Femur (tissue), 1 donor: ENCODE measurements around the gene GPX7.

Experiments
- DNase-seq: peaks from one replicate; pipeline ENCODE4 v3.0.0-alpha.2; 2017

The GPX7 gene

GRCh38 chr1:52588535-52588934 lies 13.6 kb upstream of the GPX7 start:
- DNase-seq = no peak

GRCh38 chr1:52590266-52590665 lies 11.9 kb upstream of the GPX7 start:
- no peak for DNase-seq

GRCh38 chr1:52592637-52593323 lies 9.4 kb upstream of the GPX7 start:
- DNase-seq = no peak

GRCh38 chr1:52593495-52593894 lies 8.7 kb upstream of the GPX7 start:
- DNase-seq = no peak

- no peak for DNase-seq
Measured at GRCh38 chr1:52595061-52595460, 7.1 kb upstream of the GPX7 start.

- DNase-seq = no peak
Measured at GRCh38 chr1:52597912-52598311, 4.3 kb upstream of the GPX7 start.

GRCh38 chr1:52598729-52599128 lies 3.4 kb upstream of the GPX7 start:
- DNase-seq = no peak

- DNase-seq = peak; percentile 30
Measured at GRCh38 chr1:52599236-52599635, 2.9 kb upstream of the GPX7 start.

GRCh38 chr1:52600533-52601179 lies 1.5 kb upstream of the GPX7 start:
- no peak for DNase-seq

- DNase-seq = no peak
Measured at GRCh38 chr1:52601519-52601918, 652 bp upstream of the GPX7 start.

GRCh38 chr1:52602856-52603600 lies 857 bp downstream of the GPX7 start:
- peak; percentile 58 for DNase-seq

- DNase-seq = no peak
Measured at GRCh38 chr1:52603630-52604029, 1.5 kb downstream of the GPX7 start.

GRCh38 chr1:52604063-52604770 lies 2.0 kb downstream of the GPX7 start:
- no peak for DNase-seq

GRCh38 chr1:52613636-52614373 lies 11.6 kb downstream of the GPX7 start:
- DNase-seq = no peak

- DNase-seq = no peak
Measured at GRCh38 chr1:52614671-52615070, 12.5 kb downstream of the GPX7 start.

- no peak for DNase-seq
Measured at GRCh38 chr1:52615489-52616042, 13.4 kb downstream of the GPX7 start.

GRCh38 chr1:52621950-52622349 lies 19.8 kb downstream of the GPX7 start:
- no peak for DNase-seq

GRCh38 chr1:52623812-52624211 lies 21.6 kb downstream of the GPX7 start:
- DNase-seq = no peak

GRCh38 chr1:52627028-52627427 lies 24.9 kb downstream of the GPX7 start:
- DNase-seq = no peak

GRCh38 chr1:52628614-52629324 lies 26.6 kb downstream of the GPX7 start:
- DNase-seq = no peak

GRCh38 chr1:52629325-52629643 lies 27.1 kb downstream of the GPX7 start:
- peak; percentile 52 for DNase-seq

- no peak for DNase-seq
Measured at GRCh38 chr1:52629667-52630066, 27.5 kb downstream of the GPX7 start.
